HG02981 (cell line): ENCODE results near the gene HPSE2.

Source experiments
- ATAC-seq: cut with Tn5 transposase; IDR thresholded peaks from one replicate; pipeline ENCODE4 v1.9.1; 2021; ENCODE audit warnings: mild to moderate bottlenecking, moderate library complexity; ENCODE audit not compliant: unreplicated experiment

Gene HPSE2

GRCh38 chr10:98446151-98446660 is 789.4 kb downstream of the HPSE2 start:
- peak; percentile 12 for ATAC-seq

- ATAC-seq = no peak
These were observed 790.3 kb downstream of the HPSE2 start for GRCh38 chr10:98445200-98445812.

- ATAC-seq = no peak
These were observed 791.2 kb downstream of the HPSE2 start for GRCh38 chr10:98444314-98445006.

- ATAC-seq = no peak
These were observed 796.9 kb downstream of the HPSE2 start for GRCh38 chr10:98438715-98439114.

- ATAC-seq = no peak
These were observed 798.9 kb downstream of the HPSE2 start for GRCh38 chr10:98436704-98437103.

- no peak for ATAC-seq
These were observed 800.5 kb downstream of the HPSE2 start for GRCh38 chr10:98435178-98435577.

GRCh38 chr10:98433881-98434732 is 801.5 kb downstream of the HPSE2 start:
- ATAC-seq = no peak

GRCh38 chr10:98433371-98433770 is 802.3 kb downstream of the HPSE2 start:
- ATAC-seq = no peak

GRCh38 chr10:98432330-98432729 is 803.3 kb downstream of the HPSE2 start:
- no peak for ATAC-seq

GRCh38 chr10:98431016-98431415 is 804.6 kb downstream of the HPSE2 start:
- ATAC-seq = no peak

- ATAC-seq = no peak
These were observed 805.2 kb downstream of the HPSE2 start for GRCh38 chr10:98430427-98430826.

GRCh38 chr10:98429320-98430072 is 806.2 kb downstream of the HPSE2 start:
- no peak for ATAC-seq

GRCh38 chr10:98427011-98427515 is 808.6 kb downstream of the HPSE2 start:
- ATAC-seq = no peak

- peak; percentile 73 for ATAC-seq
These were observed 809.9 kb downstream of the HPSE2 start for GRCh38 chr10:98425511-98426352.

- ATAC-seq = no peak
These were observed 811.1 kb downstream of the HPSE2 start for GRCh38 chr10:98424295-98425254.

GRCh38 chr10:98423691-98424120 is 811.9 kb downstream of the HPSE2 start:
- no peak for ATAC-seq

GRCh38 chr10:98422182-98422581 is 813.5 kb downstream of the HPSE2 start:
- ATAC-seq = no peak

GRCh38 chr10:98420786-98421185 is 814.9 kb downstream of the HPSE2 start:
- ATAC-seq = no peak
